HG02970 (cell line): ENCODE measurements around the gene NRAP.
"Not testable (repeated sequence)": the region's sequence is repeated elsewhere in the genome, so short reads cannot be mapped to it uniquely, and the experiment has no call there.

ENCODE experiments used
- ATAC-seq: cut with Tn5 transposase; IDR thresholded peaks from one replicate; pipeline ENCODE4 v1.9.1; 2021; ENCODE audit warnings: mild to moderate bottlenecking, moderate library complexity, moderate number of reproducible peaks; ENCODE audit not compliant: unreplicated experiment, low FRiP score

The NRAP gene

GRCh38 chr10:113681533-113682470 is 18.0 kb upstream of the NRAP start:
- ATAC-seq: peak; percentile 53

- ATAC-seq: peak; percentile 10
These were observed 16.6 kb upstream of the NRAP start for GRCh38 chr10:113680190-113681111.

GRCh38 chr10:113679463-113680189 is 15.8 kb upstream of the NRAP start, which contains the start of gene CASP7:
CASP7 (plus strand) TSS chr10:113679912; CDS start chr10:113697494, 17,582 bp downstream.
- ATAC-seq: peak; percentile 80

GRCh38 chr10:113666682-113667252 is 2.9 kb upstream of the NRAP start:
- peak; percentile 47 for ATAC-seq

GRCh38 chr10:113665806-113666354 is 2.0 kb upstream of the NRAP start:
- ATAC-seq: no peak

GRCh38 chr10:113665352-113665751 is 1.5 kb upstream of the NRAP start:
- no peak for ATAC-seq

GRCh38 chr10:113663142-113663541 is 699 bp downstream of the NRAP start:
- no peak for ATAC-seq

- no peak for ATAC-seq
These were observed 2.5 kb downstream of the NRAP start for GRCh38 chr10:113661332-113661731.

GRCh38 chr10:113657544-113657943 is 6.3 kb downstream of the NRAP start:
- ATAC-seq: no peak

GRCh38 chr10:113656896-113657295 is 6.9 kb downstream of the NRAP start:
- ATAC-seq: no peak

- not testable (repeated sequence) for ATAC-seq
These were observed 11.4 kb downstream of the NRAP start for GRCh38 chr10:113652456-113652855.

GRCh38 chr10:113651898-113652297 is 11.9 kb downstream of the NRAP start:
- no peak for ATAC-seq

GRCh38 chr10:113651021-113651420 is 12.8 kb downstream of the NRAP start:
- ATAC-seq: no peak

GRCh38 chr10:113650172-113650571 is 13.7 kb downstream of the NRAP start:
- no peak for ATAC-seq

GRCh38 chr10:113648478-113648877 is 15.4 kb downstream of the NRAP start:
- no peak for ATAC-seq

GRCh38 chr10:113647812-113648211 is 16.0 kb downstream of the NRAP start:
- no peak for ATAC-seq

- no peak for ATAC-seq
These were observed 17.3 kb downstream of the NRAP start for GRCh38 chr10:113646336-113647201.

GRCh38 chr10:113644185-113645120 is 19.4 kb downstream of the NRAP start:
- no peak for ATAC-seq
